MM.1S (cell line): ENCODE results near the gene CHST9.

Experiments used
- DNase-seq: peaks from one replicate; pipeline ENCODE4 v3.0.0-alpha.2; 2015
- H2AFZ ChIP-seq: fragments of 300-600 bp; sonication (generic); 2 replicates; pipeline ENCODE4 v1.6.0; 2016; ENCODE audit warnings: antibody characterized with exemption, low read length
- H3F3A ChIP-seq: fragments of 300-600 bp; sonication (generic); 2 replicates; pipeline ENCODE4 v1.6.1; 2016; ENCODE audit warnings: mild to moderate bottlenecking, antibody characterized with exemption, low read length, moderate library complexity, mixed read lengths; ENCODE audit not compliant: insufficient read depth
- H3K27ac ChIP-seq: fragments of 300-600 bp; sonication (generic); 2 replicates; pipeline ENCODE4 v1.5.1; 2016; ENCODE audit warnings: mild to moderate bottlenecking, low read length
- H3K27me3 ChIP-seq: fragments of 300-600 bp; sonication (generic); replicated peaks from 2 replicates; pipeline ENCODE4 v1.6.0; 2016; ENCODE audit warnings: low read length; ENCODE audit not compliant: insufficient read depth
- H3K36me3 ChIP-seq: fragments of 300-600 bp; sonication (generic); replicated peaks from 2 replicates; pipeline ENCODE4 v1.6.1; 2016; ENCODE audit warnings: mild to moderate bottlenecking, low read length, mixed read lengths; ENCODE audit not compliant: insufficient read depth
- H3K4me1 ChIP-seq: fragments of 300-600 bp; sonication (generic); 2 replicates; pipeline ENCODE4 v1.6.1; 2016; ENCODE audit warnings: low read length, mixed read lengths
- H3K4me2 ChIP-seq: fragments of 300-600 bp; sonication (generic); 2 replicates; pipeline ENCODE4 v1.6.0; 2016; ENCODE audit warnings: low read depth, low read length
- H3K4me3 ChIP-seq: fragments of 300-600 bp; sonication (generic); 2 replicates; pipeline ENCODE4 v1.5.1; 2016; ENCODE audit warnings: low read length, mixed read lengths
- H3K79me2 ChIP-seq: fragments of 300-600 bp; sonication (generic); 2 replicates; pipeline ENCODE4 v1.6.1; 2016; ENCODE audit warnings: mixed run types, low read length, mixed read lengths
- H3K9ac ChIP-seq: fragments of 300-600 bp; sonication (generic); 2 replicates; pipeline ENCODE4 v1.6.1; 2016; ENCODE audit warnings: low read length, mixed read lengths
- H3K9me2 ChIP-seq: fragments of 300-600 bp; sonication (generic); replicated peaks from 2 replicates; pipeline ENCODE4 v1.6.1; 2016; ENCODE audit warnings: mild to moderate bottlenecking, low read length, mixed read lengths; ENCODE audit not compliant: insufficient read depth
- H3K9me3 ChIP-seq: fragments of 300-600 bp; sonication (generic); replicated peaks from 2 replicates; pipeline ENCODE4 v1.6.1; 2016; ENCODE audit warnings: mild to moderate bottlenecking, low read length, mixed read lengths; ENCODE audit not compliant: insufficient read depth
- H4K20me1 ChIP-seq: fragments of 300-600 bp; sonication (generic); 2 replicates; pipeline ENCODE4 v1.6.1; 2016; ENCODE audit warnings: mild to moderate bottlenecking, low read length, moderate library complexity, mixed read lengths; ENCODE audit not compliant: insufficient read depth
- CTCF ChIP-seq: fragments of 300-600 bp; sonication (generic); IDR thresholded peaks from 2 replicates; pipeline ENCODE4 v1.5.1; 2016; ENCODE audit warnings: antibody characterized with exemption, low read length, mixed read lengths
- EZH2 ChIP-seq: fragments of 300-600 bp; sonication (generic); optimal IDR thresholded peaks from 2 replicates; pipeline ENCODE3; 2017; ENCODE audit warnings: low read depth, mild to moderate bottlenecking, antibody characterized with exemption, low read length, mixed read lengths
- EZH2phosphoT487 ChIP-seq: fragments of 300-600 bp; sonication (generic); IDR thresholded peaks from 2 replicates; pipeline ENCODE4 v1.6.1; 2018; ENCODE audit warnings: antibody characterized with exemption, low read length

CHST9 gene

GRCh38 chr18:27118973-27119372 is 66.1 kb downstream of the CHST9 start:
- no peak overlapping the region for H3K4me2 ChIP-seq
- TF ChIP-seq EZH2 (no peak), CTCF (no peak), EZH2phosphoT487 (no peak)
- H3K4me1 ChIP-seq, result no peaks in the 10 kb centered on the region
- no peak overlapping the region for H3K27ac ChIP-seq
- H2AFZ ChIP-seq, result no peak overlapping the region
- H3K9ac ChIP-seq, result no peak overlapping the region
- no peaks in the 10 kb centered on the region for H4K20me1 ChIP-seq
- no peak for DNase-seq
- no peaks in the 10 kb centered on the region for H3K79me2 ChIP-seq
- H3K4me3 ChIP-seq, result no peak overlapping the region
- H3K9me2 ChIP-seq, result no peaks in the 10 kb centered on the region
- H3K9me3 ChIP-seq, result no peaks in the 10 kb centered on the region
- no peaks in the 10 kb centered on the region for H3K36me3 ChIP-seq
- no peaks in the 10 kb centered on the region for H3F3A ChIP-seq
- no peaks in the 10 kb centered on the region for H3K27me3 ChIP-seq

- TF ChIP-seq CTCF, result no peak
- TF ChIP-seq EZH2phosphoT487, result no peak
- no peak for TF ChIP-seq EZH2
- H3K36me3 ChIP-seq, result no peaks in the 10 kb centered on the region
- H3K79me2 ChIP-seq, result no peaks in the 10 kb centered on the region
Measured at GRCh38 chr18:27114842-27115241, 70.3 kb downstream of the CHST9 start.

GRCh38 chr18:27113358-27113757 is 71.8 kb downstream of the CHST9 start:
- no peak overlapping the region for H3K4me3 ChIP-seq
- H4K20me1 ChIP-seq, result no peaks in the 10 kb centered on the region
- DNase-seq, result no peak
- no peaks in the 10 kb centered on the region for H3K4me1 ChIP-seq
- no peaks in the 10 kb centered on the region for H3K27me3 ChIP-seq
- TF ChIP-seq CTCF, result no peak
- TF ChIP-seq EZH2phosphoT487, result no peak
- TF ChIP-seq EZH2, result no peak
- no peak overlapping the region for H3K27ac ChIP-seq
- no peak overlapping the region for H2AFZ ChIP-seq
- H3K79me2 ChIP-seq, result no peaks in the 10 kb centered on the region
- no peaks in the 10 kb centered on the region for H3K9me2 ChIP-seq
- no peak overlapping the region for H3K4me2 ChIP-seq
- H3K9ac ChIP-seq, result no peak overlapping the region
- no peaks in the 10 kb centered on the region for H3F3A ChIP-seq
- no peaks in the 10 kb centered on the region for H3K9me3 ChIP-seq
- no peaks in the 10 kb centered on the region for H3K36me3 ChIP-seq

More at GRCh38 chr18:27114842-27115241, 70.3 kb downstream of the CHST9 start:
- H3K9me3 ChIP-seq, result no peaks in the 10 kb centered on the region
- H3K27ac ChIP-seq, result no peak overlapping the region
- H3K4me3 ChIP-seq, result no peak overlapping the region
- H3K4me1 ChIP-seq, result no peaks in the 10 kb centered on the region
- DNase-seq, result no peak
- H3K9me2 ChIP-seq, result no peaks in the 10 kb centered on the region
- H4K20me1 ChIP-seq, result no peaks in the 10 kb centered on the region
- no peak overlapping the region for H3K4me2 ChIP-seq
- no peaks in the 10 kb centered on the region for H3K27me3 ChIP-seq
- no peak overlapping the region for H2AFZ ChIP-seq
- H3K9ac ChIP-seq, result no peak overlapping the region
- H3F3A ChIP-seq, result no peaks in the 10 kb centered on the region
